EL (cell line): Measurements from ENCODE around the gene FOXJ3.

Source experiments
- DNase-seq: peaks from one replicate; pipeline ENCODE4 v3.0.0-alpha.2; 2016

Gene FOXJ3

DNA sequence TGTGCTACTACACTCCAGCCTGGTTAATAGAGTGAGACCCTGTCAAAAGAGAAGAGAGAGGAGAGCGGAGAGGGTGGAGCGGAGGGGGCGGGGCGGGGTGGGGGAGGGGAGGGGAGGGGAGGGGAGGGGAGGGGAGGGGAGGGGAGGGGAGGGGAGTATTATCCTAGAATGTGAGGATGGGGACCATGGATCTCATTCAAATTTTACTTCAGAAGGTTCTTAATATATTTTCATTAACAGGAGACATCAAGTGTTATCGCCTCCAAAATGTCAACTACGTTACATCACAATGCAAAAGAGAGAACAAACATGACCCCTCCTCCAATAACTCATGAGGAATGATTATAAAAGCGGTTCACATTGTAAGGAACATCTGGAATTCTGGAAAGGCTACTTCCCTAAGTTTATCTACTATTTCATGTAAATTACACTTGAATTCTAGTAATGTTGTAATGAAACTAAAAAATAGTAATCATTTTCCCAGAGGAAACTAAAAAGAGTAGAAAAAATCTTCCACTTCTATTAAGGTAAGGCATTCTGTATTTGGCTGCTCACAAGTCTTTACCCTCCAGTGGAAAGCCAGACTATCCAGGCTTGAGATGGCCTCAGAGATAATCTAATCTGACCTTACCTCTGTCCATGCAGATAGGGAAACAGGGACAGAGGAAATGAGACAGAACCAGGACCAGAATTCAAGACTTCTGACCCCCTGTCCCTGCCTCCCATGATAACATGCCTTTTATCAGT lies 151.7 kb downstream of the FOXJ3 start:
- no peak for DNase-seq

DNA sequence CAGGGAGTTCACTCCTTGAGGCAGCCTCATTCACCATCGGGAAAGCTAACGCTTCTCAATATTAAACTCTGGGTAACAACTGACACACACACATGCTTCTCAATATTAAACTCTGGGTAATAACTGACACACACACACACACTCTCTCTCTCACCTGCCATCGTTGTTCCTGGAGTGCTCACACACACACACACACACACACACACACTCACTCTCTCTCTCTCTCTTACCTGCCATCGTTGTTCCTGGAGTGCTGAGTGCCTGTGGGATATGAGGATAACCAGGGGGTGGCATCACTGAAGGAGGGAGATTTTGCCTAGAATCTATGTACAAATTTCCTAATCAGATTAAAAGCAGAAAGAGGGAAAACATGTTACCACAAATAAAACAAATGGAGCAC lies 153.3 kb downstream of the FOXJ3 start:
- DNase-seq, result no peak

- no peak for DNase-seq
Measured at GRCh38 chr1:42179900-42180329, 155.1 kb downstream of the FOXJ3 start.

DNA sequence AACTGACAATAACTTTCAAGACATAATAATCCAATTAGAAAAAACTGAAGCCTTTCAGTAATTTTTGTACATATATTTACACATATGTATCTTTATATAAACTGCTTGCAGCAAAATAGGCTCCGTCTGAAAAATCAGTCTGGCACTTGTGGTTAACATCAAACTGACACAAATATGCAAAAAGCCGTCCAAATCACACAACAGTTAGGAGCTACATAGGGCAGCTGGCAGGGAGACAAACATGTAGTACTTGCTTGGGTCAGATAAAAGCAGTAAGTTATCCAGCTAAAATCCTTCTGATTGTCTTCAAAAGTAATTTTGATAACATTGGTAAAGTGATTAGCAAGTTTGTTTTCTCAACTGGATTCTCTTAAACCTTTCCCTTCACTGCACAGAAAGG lies 155.8 kb downstream of the FOXJ3 start:
- no peak for DNase-seq

DNA sequence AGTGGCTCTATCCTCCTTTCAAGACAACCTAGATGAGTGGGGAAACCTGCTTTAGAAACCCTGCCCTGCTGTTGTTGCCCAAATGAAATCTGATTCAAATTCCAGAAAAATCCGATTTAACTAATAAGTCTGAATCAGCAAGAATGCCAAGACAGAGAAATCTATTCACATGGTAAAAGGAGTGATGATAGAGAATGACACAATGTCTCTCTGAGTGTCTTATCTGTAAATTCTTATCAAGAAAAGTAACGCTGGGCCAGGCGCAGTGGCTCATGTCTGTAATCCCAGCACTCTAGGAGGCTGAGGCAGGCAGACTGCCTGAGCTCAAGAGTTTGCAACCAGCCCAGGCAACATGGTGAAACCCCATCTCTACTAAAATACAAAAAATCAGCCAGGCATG lies 156.8 kb downstream of the FOXJ3 start:
- DNase-seq, result no peak

DNA sequence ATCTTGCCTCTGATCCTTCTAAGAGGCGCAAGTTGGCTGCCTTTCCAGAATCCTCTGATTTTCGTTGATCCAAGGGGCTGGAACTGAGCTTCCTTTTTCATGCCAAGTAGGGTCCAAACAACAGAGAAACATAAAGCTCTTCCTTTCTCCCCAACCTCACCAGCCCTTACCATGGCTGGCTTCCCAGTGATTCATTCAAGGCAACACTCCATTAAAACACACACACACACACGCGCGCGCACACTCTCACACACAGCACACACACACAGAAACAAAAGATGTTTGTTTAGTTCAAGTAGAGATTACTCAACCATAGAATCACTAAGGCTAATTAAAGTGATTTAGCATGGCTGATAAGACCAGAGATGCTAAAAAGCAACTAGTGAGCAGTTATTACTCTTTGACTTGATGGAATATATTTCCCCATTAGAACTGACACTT lies 157.5 kb downstream of the FOXJ3 start:
- peak; percentile 76 for DNase-seq

DNA sequence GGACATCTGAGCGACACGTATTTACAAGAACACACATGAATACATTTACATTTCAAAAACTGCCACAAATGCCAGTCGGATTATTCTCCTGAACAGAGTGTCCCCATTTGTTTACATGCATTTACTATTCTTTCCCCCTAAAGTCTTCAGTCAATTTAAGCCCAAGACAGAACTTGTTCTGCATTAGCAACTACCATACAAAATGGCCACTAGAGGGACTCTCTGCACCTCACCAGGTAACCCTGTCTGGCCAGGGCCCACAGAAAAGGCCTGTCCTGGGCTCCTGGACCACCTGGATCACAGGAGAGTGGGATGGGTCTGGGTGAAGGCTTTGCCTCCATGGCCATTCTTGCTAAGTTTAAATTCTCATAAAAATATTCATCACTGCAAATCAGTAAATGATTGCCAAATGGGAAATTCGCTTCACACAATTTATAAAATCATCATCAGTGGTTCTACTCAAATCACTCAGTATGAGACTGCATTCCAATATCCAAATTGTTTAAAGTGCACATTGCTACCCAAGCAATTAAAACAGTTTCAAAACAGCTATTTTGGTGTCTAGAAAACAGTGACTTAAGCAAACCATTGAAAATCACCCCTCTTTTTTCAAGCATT lies 158.0 kb downstream of the FOXJ3 start:
- peak; percentile 42 for DNase-seq

DNA sequence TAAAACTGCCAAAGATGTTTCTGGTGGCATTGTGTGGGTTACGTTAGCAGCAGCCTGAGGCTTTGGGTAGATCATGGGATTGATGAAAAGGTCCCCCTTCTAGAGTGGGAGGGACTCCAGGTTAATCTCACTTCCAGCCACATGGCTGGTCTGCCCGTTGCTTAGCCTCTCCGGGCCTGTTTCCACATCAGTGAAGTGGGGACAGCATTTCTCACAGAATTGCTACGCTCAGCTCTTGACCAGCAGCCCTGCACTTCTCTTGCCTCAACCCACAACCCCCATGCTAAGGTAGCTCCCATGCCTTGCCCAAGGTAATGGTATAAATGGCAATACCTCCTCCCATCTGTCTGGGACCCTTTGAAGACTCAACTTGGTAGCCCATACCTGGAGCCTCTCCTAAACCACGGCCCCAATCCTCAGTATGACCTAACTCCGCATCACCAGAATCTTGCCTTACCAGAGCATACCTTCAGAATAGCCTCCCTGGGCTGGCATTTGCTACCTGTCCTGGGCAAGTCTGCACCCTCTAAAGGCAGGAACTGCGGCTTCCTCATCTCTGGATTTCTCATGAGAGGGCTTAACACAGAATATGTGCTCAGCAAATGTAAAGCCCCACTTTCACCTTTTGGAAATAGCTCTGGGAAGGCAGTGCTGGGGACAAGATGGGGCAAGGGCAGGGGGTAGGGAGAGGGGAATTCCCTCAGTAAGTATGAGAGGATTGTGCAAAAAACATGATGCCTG lies 159.6 kb downstream of the FOXJ3 start:
- DNase-seq, result no peak

- DNase-seq, result no peak
Measured at GRCh38 chr1:42173961-42174735, 160.9 kb downstream of the FOXJ3 start.

- peak; percentile 50 for DNase-seq
Measured at GRCh38 chr1:42173155-42173933, 161.7 kb downstream of the FOXJ3 start.

- no peak for DNase-seq
Measured at GRCh38 chr1:42172381-42173133, 162.5 kb downstream of the FOXJ3 start.

GRCh38 chr1:42171679-42172266 lies 163.3 kb downstream of the FOXJ3 start:
- DNase-seq, result no peak

GRCh38 chr1:42170779-42171621 lies 164.0 kb downstream of the FOXJ3 start:
- DNase-seq, result no peak

- no peak for DNase-seq
Measured at GRCh38 chr1:42168763-42169162, 166.3 kb downstream of the FOXJ3 start.

DNA sequence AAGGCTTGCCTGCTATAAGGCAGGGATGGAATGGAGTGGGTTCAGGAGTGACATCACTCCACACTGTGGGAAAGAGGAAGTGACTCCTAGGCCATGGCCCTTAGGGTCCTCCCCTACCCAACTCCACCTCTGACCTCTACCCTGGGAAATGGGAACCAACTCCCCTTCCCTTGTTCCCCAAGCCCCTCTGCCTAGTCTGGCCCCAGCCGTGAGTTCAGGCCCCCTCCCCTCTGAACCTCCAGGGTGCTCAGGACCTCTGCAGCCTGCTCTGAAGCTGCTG lies 166.7 kb downstream of the FOXJ3 start:
- no peak for DNase-seq

DNA sequence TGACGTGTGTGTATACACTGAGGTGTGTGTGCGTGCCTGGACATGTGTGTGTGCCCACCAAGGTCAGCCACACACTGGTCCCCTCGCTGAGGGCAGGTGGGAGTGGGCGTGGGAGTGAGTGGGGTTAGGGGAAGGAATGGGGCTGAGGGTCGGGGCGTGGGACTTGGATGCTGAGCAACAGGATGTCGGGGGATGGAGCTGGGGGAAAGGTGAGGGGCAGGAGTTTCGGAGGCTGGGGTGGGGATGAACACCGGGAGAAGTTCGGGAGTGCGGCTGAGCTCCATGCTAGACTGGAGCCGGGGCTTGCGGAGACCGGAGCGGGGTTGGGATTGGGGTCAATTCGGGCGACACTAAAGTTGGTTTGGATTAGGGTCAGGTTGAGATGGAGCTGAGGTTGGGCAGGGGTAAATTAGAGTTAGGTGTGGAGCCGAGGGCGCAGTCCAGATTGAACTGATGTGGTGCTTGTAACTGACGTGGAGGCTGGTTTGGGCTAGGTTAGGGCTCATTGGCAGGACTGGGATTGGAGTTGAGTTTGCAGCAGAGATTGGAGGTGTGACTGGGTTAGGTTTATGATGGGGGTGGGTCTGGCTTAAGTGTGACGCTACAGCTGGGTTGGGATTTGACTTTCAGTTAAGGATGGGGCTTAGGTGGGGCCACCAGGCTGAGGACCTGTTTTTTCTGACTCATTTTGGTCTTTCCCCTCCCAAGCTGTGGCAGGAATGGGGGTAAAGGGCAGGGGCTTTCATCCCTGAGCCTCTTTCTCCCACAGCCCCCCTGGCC lies 167.2 kb downstream of the FOXJ3 start:
- no peak for DNase-seq

GRCh38 chr1:42165511-42166210 lies 169.4 kb downstream of the FOXJ3 start:
- DNase-seq, result peak; percentile 76

DNA sequence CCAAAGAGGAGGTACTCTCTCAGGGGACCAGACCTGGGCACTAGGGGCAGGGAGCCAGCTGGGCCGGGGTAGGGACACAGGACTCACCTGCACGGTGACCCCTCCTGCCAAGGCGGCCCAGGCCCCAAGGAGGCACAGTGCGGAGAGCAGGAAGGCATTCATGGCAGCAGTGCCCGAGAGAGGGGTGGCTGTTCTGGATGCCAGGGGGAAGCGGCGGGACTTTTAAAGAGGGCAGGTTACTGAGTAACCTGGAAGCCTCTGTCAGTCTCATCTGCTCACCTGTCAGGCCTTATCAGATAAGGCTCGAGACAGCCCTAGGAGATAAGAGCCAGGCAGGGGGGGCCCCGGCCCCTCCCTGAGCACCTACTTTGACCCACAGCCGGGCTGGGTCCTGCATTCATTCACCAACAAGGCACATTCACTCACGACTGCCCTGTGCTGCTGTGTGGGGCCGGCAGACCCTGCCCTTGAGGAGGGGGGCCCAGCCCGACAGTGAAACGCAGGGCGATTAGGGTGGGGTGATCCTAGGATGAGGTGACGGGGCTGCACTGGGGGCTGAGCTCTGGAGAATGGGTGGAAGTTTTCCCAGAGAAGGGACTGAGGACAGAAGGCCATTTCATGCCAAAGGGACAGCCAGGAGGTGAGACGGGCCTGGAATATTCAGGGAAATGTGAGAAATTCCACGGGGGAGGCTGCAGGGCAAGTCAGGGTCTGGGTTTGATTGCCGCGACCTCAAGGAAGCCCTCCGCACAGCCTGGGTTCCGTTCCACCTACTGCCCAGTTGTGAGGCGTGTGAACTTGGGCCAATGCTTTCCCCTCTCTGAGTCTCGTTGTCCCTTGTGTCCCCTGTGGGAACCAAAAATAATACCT lies 170.2 kb downstream of the FOXJ3 start, which contains the start of gene GUCA2A:
Gene GUCA2A, minus strand, starts transcription at position 195 of the 870 bp plus-strand sequence. Its CDS starts 33 bp downstream, at position 162.
- no peak for DNase-seq
